OCI-LY1 (cell line): ENCODE data around the gene ZDHHC14.

ENCODE experiments used
- EZH2 ChIP-seq: fragments of 200-600 bp; sonication (generic), shearing (Covaris generic); IDR thresholded peaks from 2 replicates; pipeline ENCODE4 v1.8.0; 2017; ENCODE audit warnings: borderline replicate concordance, mixed run types, mild to moderate bottlenecking, antibody characterized with exemption, low read length, moderate library complexity, mixed read lengths
- TF ChIP-seq, protein P1 (sequence below): fragments of 200-600 bp; sonication (generic), shearing (Covaris generic); IDR thresholded peaks from 2 replicates; pipeline ENCODE4 v1.5.1; 2017; ENCODE audit warnings: mild to moderate bottlenecking, antibody characterized with exemption, low read length, moderate library complexity, mixed read lengths

DNA sequence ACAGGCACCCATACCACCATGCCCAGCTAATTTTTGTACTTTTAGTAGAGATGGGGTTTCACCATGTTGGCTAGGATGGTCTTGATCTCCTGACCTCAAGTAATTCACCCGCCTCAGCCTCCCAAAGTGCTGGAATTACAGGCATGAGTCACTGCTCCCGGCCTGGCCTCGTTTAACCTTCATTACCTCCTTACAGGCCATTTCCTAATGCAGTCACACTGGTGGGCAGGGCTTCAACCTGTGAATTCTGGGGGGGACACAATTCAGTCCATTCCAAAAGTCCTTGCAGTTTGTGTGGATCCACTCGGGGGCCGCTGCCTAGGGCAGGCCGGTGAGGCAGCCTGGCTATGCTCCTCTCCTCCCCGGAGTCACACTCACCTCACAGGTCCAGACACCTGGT lies 329.6 kb downstream of the ZDHHC14 start:
- TF ChIP-seq, protein P1, sequence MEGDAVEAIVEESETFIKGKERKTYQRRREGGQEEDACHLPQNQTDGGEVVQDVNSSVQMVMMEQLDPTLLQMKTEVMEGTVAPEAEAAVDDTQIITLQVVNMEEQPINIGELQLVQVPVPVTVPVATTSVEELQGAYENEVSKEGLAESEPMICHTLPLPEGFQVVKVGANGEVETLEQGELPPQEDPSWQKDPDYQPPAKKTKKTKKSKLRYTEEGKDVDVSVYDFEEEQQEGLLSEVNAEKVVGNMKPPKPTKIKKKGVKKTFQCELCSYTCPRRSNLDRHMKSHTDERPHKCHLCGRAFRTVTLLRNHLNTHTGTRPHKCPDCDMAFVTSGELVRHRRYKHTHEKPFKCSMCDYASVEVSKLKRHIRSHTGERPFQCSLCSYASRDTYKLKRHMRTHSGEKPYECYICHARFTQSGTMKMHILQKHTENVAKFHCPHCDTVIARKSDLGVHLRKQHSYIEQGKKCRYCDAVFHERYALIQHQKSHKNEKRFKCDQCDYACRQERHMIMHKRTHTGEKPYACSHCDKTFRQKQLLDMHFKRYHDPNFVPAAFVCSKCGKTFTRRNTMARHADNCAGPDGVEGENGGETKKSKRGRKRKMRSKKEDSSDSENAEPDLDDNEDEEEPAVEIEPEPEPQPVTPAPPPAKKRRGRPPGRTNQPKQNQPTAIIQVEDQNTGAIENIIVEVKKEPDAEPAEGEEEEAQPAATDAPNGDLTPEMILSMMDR = no peak
- TF ChIP-seq EZH2 = no peak
